Measurements from ENCODE around the gene SLC9C2. TPM values are rescaled to one million over a fixed set of nuclear protein-coding genes. Genes with fewer than 3 reads are reported as not detected.
"Not testable (repeated sequence)": the region's sequence is repeated elsewhere in the genome, so short reads cannot be mapped to it uniquely, and the experiment has no call there.

Gene SLC9C2, protein sequence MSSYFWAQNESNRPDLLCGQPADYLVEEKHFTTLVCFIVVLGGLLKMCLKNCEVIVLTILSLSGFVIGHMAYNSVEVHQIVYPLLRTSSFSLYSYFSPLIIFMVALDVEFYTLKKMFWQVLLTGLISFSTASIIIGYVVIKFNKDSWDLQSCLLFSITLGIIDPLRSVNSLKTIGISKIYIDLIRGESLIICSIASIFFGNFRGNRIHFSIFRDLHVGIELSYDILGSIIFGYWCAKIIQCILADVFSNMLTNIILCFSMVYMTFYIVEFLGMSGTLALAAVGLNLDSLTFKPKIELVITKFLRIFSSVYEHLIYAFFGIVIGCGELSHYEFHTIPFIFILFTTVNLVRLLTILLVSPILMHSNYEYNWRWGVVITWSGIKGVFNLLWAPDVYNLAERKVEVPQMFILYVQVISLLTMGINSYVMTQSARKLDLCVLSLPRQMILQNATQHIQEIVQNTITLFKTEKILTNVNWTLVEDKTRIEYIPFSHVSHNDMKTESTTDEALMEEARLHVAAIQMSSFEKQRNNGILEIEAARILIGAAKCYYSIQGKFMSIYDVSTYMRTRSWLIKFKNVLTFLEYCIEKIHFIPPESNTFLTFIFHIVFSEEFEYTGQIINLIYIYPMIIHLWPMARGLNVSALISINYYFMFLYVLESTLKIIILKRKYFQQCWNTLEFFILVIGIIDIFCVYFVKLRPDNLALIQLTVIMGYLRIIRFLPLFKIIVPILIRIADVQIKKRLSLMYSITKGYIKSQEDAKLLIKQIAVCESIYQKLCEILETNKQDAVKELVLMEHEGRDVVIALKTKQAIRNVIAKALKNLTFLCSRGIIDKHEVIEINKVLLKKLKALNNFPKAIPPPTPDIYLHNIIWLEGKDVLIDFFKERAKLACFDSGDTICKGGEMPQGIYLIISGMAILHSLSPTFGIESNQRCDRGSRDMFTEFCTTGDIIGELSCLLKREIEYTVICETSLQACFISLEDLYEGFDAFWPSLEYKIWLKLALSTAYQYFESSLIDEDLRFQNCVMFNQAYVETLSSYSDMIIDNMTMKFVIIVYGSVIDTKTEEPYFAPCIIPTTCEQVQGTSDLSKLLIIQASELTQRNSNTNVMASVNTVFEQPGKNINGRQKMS
- total RNA-seq (2014; rRNA removed; shearing (Covaris generic)) = not detected in 2 replicates

DNA sequence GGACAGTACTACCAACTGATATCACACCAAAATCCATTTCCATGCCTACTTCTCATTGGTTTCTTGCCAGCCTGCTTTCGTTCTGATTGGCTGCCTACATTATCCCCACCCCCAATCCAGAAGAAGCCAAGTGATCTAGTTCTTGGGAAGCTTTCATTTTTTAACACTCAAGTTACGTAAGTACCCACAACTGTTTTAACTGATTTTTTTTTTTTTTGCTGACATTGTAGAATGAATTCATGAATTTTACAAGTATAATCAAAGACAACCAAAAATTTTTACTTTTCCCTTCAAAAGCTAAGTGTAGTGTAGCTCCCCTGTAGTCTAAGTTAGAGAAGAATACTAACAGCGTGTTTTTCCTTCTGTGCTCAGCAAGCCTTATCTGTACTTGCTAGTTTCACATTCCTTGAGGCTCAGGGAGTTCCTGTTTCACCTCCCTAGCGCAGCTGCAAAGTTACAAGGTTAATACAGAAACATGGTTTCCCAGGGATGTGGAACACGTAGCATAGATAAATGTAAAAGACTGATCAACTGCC is at the start of gene SLC9C2:
TSS of gene SLC9C2 (minus strand) at position 17 of the 536 bp plus-strand sequence. CDS start 1,296 bp downstream, outside the sequence.
- DNase-seq (ENCODE audit: low spot score) = no peak

DNA sequence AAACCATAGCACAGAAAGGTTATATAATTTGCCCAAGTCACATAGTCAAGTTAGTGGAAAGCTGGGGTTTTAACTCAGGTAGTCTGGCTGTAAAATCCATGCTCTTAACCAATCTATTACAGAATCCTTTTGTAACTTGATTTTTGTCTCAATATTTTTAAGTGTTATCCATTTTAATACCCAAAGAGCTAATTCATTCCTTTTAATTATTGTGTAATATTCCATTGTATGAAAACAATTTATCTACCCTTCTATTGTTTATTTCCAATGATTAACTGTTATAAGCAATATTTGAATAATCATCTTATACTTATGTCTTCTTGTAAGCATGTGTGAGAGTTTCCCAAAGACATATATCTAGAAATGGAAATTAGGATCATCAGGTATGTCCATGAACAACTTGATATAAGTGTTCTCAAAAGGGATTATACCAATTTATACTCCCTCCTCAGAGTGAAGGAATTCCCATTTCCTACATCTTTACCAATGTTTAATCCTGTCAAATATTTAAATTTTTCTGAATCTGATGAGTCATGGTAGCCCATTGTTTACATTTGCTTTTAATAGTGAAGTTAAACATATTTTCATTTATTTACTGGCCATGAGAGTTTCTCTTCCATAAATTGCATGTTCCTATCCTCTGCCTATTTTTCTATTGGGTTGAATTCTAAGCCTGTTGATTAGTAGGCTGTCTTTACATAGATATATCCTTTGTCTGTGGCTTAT is 46.2 kb upstream of the SLC9C2 start:
- no peak for DNase-seq (ENCODE audit: low spot score)

DNA sequence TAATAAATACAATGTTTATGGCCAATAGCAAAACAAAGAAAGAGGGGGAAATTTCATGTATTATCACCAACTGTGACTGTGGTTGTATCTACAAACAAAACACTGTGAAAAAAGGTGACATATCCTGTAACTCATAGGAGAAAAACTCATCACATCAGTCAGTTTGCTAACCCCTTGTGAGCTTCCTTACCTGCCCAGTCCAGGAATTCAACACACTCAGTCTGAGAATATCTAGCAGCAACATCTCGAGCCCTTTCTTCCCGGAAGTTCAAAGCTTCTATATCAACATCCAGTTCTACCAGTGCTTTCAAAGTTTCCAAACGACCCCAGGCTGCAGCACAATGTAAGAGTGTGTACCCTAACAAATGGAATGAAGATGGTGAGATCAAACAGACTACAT is 43.8 kb upstream of the SLC9C2 start:
- no peak for DNase-seq (ENCODE audit: low spot score)

DNA sequence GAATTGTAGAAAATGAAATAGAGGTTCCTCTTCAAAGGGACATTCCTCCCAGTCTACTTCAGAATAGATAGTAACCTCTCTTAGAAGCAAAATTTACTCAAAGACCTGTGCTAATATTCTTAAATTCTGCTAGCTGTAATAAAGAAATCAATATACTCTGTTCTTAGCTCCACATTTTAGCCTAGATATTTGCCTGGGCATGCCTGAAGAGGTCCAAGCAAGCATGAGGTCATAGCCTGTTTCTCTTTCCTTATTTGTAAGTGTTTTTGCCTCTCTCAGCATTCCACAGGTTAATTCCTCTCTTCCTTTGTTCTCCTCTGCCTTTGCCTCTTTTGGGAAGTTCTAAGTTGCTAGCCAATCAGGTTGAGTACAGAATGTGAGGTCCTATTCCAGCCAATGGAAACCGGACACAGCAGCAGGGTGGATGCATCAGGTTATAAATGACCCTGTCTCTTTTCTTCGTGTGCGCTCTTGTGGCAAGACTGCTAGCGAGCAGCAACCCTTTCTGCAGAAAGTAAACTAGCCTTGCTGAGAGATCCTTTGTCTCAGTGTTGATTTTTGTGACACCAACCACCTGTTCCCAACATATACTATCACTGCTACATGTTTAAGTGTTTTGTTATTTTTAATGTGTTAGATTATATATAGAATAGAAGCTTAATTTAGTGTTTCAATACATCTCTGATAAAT is 39.7 kb upstream of the SLC9C2 start:
- DNase-seq (ENCODE audit: low spot score) = not testable (repeated sequence)

DNA sequence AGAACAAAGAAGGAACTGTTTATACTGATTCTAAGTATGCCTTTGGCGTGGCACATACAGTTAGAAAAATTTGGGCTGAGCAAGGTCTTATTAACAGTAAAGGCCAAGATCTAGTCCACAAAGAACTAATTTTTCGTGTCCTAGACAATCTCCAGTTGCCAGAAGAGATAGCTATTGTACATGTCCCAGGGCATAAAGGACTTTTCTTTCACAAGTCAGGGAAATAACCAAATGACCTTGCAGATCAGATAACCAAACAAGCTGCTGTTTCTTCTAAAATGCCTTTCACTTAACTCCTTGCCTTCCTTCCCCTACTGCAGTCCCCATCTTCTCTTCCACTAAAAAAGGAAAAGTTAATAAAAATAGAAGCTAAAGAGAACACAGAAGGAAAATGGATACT is 36.2 kb upstream of the SLC9C2 start:
- DNase-seq (ENCODE audit: low spot score) = no peak

DNA sequence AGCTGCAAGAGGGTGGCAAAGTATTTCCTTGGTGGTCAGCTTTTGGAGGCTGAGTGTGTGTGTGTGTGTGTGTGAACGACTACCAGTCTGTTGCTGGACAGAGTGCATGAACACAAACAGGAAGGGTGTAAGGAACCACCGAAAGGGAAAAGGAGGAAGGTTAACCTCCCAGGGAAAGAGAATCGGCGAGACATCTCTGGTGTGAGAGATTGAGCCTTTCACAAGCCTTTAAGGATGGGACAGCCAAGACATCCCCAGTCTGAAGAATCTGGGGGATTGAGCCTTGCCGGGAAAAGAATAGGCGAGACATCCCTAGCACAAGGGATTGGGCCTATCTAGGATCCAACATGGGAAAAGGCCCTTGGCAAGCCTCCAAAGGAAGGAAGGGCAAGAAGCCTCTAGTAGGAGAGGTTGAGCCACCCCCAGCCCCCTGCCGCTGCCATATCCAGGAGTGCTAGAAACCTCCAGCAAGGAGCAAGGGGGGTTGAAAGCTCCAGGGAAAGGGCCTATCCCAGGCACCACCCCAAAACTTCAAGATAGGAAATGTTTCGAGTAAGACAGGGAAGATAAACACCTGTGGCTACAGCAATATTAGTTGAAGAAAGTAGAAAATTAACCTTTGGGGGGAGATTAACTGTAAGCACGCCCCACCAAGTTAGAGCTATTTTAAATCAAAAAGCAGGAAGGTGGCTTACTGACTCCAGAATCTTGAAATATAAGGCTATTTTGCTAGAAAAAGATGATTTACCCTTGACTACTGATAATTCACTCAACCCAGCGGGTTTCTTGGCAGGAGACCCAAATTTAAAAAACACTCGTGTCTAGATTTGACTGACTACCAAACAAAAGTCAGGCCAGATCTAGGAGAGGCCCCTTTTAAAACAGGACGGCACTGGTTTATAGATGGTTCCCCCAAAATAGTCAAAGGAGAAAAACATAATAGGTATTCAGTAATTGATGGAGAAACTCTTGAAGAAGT is 35.5 kb upstream of the SLC9C2 start:
- DNase-seq (ENCODE audit: low spot score) = no peak

DNA sequence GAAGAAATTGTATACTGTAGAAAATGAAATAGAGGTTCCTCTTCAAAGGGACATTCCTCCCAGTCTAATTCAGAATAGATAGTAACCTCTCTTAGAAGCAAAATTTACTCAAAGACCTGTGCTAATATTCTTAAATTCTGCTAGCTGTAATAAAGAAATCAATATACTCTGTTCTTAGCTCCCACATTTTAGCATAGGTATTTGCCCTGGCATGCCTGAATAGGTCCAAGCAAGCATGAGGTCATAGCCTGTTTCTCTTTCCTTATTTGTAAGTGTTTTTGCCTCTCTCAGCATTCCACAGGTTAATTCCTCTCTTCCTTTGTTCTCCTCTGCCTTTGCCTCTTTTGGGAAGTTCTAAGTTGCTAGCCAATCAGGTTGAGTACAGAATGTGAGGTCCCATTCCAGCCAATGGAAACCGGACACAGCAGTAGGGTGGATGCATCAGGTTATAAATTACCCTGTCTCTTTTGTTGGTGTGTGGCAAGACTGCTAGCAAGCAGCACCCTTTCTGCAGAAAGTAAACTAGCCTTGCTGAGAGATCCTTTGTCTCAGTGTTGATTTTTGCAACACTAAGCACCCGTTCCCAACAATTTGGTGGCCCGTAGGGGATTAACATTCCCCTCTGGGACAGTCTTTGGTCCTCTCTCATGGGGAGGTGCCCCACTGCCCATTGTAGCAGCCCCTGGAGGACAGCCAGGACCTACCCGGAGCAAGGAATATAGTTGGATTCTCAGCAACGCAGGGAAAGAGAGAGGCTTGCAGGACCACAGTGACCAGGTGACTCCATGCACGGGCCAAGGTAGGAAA is 34.6 kb upstream of the SLC9C2 start:
- DNase-seq (ENCODE audit: low spot score) = not testable (repeated sequence)

DNA sequence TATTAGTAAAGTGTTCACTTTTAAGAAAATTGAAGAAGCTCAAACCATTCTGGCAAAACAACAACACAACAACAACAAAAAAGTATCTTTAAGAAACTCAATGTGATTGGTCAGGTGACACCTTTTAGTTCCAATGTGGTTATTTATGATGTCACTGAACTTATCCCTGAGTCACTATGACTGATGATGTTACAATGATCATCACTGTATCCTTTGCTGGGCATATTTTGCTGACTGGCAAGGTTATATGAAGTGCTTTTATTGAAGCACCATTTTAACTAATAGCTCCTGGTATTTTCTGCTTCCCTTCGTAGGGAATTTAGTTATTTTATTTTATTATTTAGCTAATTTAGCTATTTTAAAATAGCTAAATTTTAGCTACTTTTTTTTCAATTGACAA is 32.2 kb upstream of the SLC9C2 start, which contains the start of gene TEX50:
TSS of gene TEX50 (plus strand) at position 223 of the 400 bp plus-strand sequence. CDS start 184 bp downstream, outside the sequence.
- DNase-seq (ENCODE audit: low spot score) = no peak

DNA sequence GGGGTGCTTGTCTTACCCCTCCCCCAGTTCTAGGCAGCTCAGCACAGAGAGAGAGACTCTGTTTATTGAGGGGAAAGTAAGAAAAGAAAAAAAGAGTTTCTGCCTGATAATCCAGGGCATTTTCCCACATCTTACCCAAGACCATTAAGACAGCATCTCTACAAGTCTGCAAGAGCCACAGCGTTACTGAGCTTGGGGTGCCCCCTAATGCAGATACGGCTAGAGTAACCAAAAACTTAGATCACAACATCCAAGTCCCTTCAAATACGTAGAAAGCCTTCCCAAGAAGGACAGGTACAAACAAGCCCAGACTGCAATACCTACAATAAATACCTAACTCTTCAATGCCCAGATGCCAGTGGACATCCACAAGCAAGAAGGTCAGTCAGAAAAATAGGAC is 26.0 kb upstream of the SLC9C2 start:
- DNase-seq (ENCODE audit: low spot score) = no peak

DNA sequence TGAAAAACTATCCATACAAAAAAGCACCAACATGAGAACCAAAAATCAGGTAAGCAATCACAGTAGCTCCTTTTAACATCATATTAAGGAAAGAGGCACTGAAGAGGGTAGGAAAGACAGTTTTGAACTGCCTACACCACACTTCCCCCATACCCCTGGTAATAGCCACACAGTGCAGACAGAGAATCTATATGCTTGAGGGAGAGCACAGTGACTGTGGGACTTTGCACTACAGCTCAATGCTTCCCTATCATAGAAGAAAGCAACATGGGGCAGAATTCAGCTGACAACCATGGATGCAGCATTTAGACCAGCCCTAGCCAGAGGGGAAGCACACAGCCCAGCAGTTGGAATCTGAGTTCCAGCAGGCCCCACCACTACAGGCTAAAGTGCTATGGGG is 24.4 kb upstream of the SLC9C2 start:
- no peak for DNase-seq (ENCODE audit: low spot score)

DNA sequence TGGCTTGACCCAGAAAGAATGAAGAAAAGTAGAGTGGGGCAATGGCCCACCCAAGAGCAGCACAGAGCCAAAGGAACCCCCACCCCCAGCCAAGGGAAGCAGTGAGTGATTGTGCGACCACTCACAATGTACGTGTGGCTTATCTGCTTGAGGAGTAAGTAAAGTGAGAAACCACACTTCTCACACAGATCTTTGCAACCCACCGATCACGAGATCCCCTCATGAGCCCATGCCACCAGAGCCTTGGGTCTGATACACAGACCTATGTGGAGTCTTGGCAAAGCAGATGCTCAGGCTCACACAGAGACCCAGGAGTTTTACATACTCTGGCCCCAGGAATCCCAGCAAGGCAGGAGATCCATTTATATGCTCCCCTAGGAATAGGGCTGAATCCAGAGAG is 14.0 kb upstream of the SLC9C2 start:
- no peak for DNase-seq (ENCODE audit: low spot score)

DNA sequence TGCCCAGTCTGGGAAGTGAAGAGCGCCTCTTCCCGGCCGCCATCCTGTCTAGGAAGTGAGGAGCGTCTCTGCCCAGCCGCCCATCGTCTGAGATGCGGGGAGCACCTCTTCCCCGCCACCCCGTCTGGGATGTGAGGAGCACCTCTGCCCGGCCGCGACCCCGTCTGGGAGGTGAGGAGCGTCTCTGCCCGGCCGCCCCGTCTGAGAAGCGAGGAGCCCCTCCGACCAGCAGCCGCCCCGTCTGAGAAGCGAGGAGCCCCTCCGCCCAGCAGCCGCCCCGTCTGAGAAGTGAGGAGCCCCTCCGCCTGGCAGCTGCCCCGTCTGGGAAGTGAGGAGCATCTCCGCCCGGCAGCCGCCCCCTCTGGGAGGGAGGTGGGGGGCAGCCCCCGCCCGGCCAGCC is 10.2 kb upstream of the SLC9C2 start:
- DNase-seq (ENCODE audit: low spot score) = not testable (repeated sequence)

DNA sequence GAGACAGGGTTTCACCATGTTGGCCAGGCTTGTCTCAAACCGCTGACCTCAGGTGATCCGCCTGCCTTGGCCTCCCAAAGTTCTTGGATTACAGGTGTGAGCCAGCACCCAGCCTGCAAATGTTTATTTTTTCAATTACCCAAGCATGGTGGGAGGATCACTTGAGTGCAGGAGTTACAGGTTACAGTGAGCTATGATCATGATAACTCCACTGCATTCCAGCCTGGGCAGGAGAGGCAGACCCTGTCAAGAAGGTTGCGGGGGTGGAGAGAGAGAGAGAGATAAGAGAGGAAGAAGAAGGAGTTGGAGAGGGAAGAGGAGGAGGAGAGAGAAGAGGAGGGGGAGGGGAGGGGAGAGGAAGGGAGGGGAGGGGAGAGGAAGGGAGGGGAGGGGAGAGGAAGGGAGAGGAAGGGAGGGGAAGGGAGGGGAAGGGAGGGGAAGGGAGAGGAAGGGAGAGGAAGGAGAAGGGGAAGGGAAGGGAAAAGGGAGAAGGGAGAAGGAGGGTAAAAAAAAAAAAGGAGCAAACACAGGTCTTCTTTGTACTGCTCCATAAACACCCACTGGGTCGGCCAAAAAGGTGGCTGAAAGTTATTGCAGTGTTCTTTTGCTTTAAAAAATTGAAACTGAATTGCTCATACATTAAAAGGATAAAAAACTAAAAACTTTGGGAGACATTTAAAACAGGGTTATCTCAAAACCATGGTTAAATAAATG is 5.8 kb upstream of the SLC9C2 start:
- no peak for DNase-seq (ENCODE audit: low spot score)

DNA sequence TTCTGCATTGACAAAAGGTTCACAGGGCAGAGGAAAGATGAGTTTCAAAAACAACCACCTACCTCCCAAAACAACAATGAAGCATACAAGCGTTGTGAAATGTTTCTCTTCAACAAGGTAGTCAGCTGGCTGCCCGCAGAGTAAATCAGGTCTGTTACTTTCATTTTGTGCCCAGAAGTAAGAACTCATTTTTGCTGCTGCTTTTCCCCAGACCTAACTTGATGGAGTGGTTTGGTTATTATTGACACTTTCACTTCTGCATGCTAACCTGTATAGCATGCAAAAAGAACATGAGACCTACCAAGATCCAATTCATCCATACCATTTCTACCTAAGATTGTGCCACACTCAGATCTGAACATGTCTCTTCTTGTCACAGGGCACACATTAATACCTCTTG is 1.3 kb downstream of the SLC9C2 start:
- no peak for DNase-seq (ENCODE audit: low spot score)

DNA sequence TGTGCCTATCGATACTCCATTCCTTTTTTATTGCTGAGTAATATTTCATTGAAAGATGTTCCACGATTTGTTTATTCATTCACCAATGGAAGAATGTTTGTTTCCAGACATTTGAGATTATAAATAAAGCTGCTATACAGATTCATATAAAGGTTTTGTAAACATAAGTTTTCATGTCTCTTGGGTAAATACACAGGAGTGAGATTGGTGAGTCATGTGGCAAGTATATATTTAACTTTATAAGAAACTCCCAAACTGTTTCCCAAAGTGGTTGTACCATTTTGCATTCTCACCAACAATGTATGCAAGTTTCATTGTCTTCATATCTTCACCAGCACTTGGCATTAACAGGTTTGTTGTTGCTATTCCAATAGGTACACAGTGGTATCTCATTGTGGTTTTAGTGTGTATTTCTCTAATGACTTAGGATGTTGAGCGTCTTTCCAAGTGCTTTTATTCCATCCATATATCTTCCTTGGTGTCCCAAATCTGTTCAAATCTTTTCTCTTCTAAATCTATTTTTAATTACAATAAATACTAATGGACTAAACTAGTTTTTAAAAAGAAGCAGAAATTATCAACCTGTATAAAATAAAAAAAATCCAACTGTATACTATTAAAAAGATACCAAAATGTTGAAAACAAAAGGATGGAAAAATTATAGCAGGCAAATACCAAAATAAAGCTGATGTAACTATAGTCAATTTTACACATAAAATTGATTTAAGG is 6.6 kb downstream of the SLC9C2 start:
- DNase-seq (ENCODE audit: low spot score) = no peak

DNA sequence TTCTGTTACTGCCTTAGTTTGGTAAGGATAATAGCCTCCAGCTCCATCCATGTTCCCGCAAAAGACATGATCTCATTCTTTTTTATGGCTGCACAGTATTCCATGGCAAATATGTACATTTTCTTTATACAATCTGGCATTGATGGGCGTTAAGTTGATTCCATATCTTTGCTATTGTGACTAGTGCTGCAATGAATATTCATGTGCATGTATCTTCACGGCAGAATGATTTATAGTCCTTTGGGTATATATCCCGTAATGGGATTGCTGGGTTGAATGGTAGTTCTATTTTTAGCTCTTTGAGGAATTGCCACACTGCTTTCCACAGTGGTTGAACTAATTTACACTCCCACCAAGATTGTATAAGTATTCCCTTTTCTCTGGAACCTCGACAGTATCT is 11.7 kb downstream of the SLC9C2 start:
- DNase-seq (ENCODE audit: low spot score) = not testable (repeated sequence)

DNA sequence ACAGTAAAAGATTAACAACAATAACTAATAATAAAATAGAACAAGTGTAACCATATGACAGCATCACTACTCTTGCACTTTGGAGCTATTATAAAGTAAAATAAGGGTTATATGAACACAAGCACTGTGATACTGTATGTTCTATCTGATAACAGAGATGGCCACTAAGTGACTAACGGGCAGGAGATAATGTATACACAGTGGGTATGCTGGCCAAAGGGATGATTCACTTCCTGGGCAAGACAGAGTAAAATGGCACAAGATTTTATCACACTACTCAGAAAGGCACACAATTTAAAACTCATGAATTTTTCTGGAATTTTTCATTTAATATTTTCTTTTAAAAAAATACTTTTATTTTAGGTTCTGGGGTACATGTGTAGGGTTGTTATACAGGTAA is 12.3 kb downstream of the SLC9C2 start:
- DNase-seq (ENCODE audit: low spot score) = peak; percentile 86
